DOHH2 (cell line): ENCODE data around the gene COTL1.

Experiments
- H3F3A ChIP-seq: fragments of 200-600 bp; sonication (generic), shearing (Covaris generic); 2 replicates; pipeline ENCODE4 v1.6.0; 2016; ENCODE audit warnings: antibody characterized with exemption, mild to moderate bottlenecking; ENCODE audit not compliant: control insufficient read depth, insufficient read depth
- H3K27ac ChIP-seq: fragments of 200-600 bp; sonication (generic); 2 replicates; pipeline ENCODE4 v1.5.1; 2014; ENCODE audit warnings: low read depth, mild to moderate bottlenecking, low read length, moderate library complexity
- H3K27me3 ChIP-seq: fragments of 200-600 bp; sonication (generic); 2 replicates; pipeline ENCODE4 v1.6.1; 2014; ENCODE audit warnings: mild to moderate bottlenecking, low read length, mixed read lengths; ENCODE audit not compliant: control insufficient read depth
- H3K36me3 ChIP-seq: fragments of 200-600 bp; sonication (generic); 2 replicates; pipeline ENCODE4 v1.6.1; 2014; ENCODE audit warnings: mild to moderate bottlenecking, low read length, moderate library complexity, mixed read lengths; ENCODE audit not compliant: control insufficient read depth
- H3K4me1 ChIP-seq: fragments of 200-600 bp; sonication (generic); 2 replicates; pipeline ENCODE4 v1.6.1; 2014; ENCODE audit warnings: mild to moderate bottlenecking, low read length, mixed read lengths; ENCODE audit not compliant: control insufficient read depth
- H3K4me2 ChIP-seq: fragments of 200-600 bp; sonication (generic); 2 replicates; pipeline ENCODE4 v1.6.0; 2014; ENCODE audit warnings: mild to moderate bottlenecking, low read length, moderate library complexity
- H3K4me3 ChIP-seq: fragments of 200-600 bp; sonication (generic); 2 replicates; pipeline ENCODE4 v1.5.1; 2014; ENCODE audit warnings: mild to moderate bottlenecking, low read length, mixed read lengths
- H3K79me2 ChIP-seq: fragments of 200-600 bp; sonication (generic); 2 replicates; pipeline ENCODE4 v1.6.1; 2014; ENCODE audit warnings: mild to moderate bottlenecking, low read length, mixed read lengths; ENCODE audit not compliant: control insufficient read depth
- H3K9me2 ChIP-seq: fragments of 200-600 bp; sonication (generic); replicated peaks from 2 replicates; pipeline ENCODE4 v1.6.1; 2014; ENCODE audit warnings: mild to moderate bottlenecking, low read length, mixed read lengths; ENCODE audit not compliant: control insufficient read depth
- H3K9me3 ChIP-seq: fragments of 200-600 bp; sonication (generic); 2 replicates; pipeline ENCODE4 v1.6.1; 2014; ENCODE audit warnings: antibody characterized with exemption, low read length, mixed read lengths; ENCODE audit not compliant: control insufficient read depth, insufficient read depth
- H4K20me1 ChIP-seq: fragments of 200-600 bp; sonication (generic); 2 replicates; pipeline ENCODE4 v1.6.0; 2014; ENCODE audit warnings: low read depth, mild to moderate bottlenecking, antibody characterized with exemption, low read length, moderate library complexity; ENCODE audit not compliant: control insufficient read depth, insufficient read depth
- CTCF ChIP-seq: fragments of 200-600 bp; sonication (generic); IDR thresholded peaks from one replicate; pipeline ENCODE4 v1.5.1; 2014; ENCODE audit warnings: antibody characterized with exemption, mild to moderate bottlenecking, low read depth, low read length; ENCODE audit not compliant: poor library complexity, severe bottlenecking
- EZH2phosphoT487 ChIP-seq: fragments of 200-600 bp; sonication (generic); IDR thresholded peaks from 2 replicates; pipeline ENCODE4 v1.6.1; 2017; ENCODE audit warnings: borderline replicate concordance, mild to moderate bottlenecking, antibody characterized with exemption, low read length, moderate library complexity, mixed read lengths

Gene COTL1

GRCh38 chr16:84538222-84538840 is 79.5 kb downstream of the COTL1 start:
- no peak overlapping the region for H3K4me2 ChIP-seq
- TF ChIP-seq EZH2phosphoT487 (no peak), CTCF (no peak)
- no peak overlapping the region for H3K4me3 ChIP-seq
- H3K9me2 ChIP-seq = no peaks in the 10 kb centered on the region
- no peaks in the 10 kb centered on the region for H3F3A ChIP-seq
- H3K27me3 ChIP-seq = peaks cover 8% of the 10 kb centered on the region; the same call in 1 of the 2 replicates
- H3K79me2 ChIP-seq = no peaks in the 10 kb centered on the region
- no peak overlapping the region for H3K27ac ChIP-seq
- H4K20me1 ChIP-seq = no peaks in the 10 kb centered on the region
- no peaks in the 10 kb centered on the region for H3K4me1 ChIP-seq
- H3K36me3 ChIP-seq = no peaks in the 10 kb centered on the region
- H3K9me3 ChIP-seq = no peaks in the 10 kb centered on the region

DNA sequence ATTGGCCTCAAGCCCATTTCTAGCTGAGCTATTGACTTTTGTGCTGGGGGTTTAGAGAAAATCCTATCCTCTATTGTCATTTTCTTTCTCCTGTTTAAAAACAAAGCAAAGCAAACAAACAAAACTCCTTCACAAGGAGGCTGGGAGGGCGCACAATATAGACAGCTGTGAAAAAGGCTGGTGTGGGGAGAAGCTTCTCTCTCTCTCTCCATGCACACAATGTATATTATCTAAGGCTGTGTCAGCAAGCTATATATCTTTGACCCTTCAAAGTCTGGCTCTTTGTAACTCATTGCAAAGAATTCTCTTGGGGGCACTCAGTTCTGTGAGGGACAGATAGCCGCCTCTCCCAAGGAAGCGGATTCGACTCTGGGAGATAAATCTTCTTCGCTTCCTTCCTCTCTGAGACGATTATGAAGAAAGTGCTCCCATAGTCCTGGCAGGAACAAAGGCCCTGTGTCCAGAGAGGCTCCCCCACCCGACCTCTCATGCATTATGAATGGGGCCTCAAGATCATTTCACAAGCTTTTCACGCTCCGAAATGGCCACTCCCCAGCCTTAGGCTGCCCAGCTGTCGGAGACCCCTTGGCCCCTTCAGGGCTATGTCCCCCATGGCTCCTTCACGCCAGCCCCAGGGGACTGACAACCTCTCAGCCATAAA is 80.3 kb downstream of the COTL1 start:
- Histone ChIP-seq H3K4me3 (no peak overlapping the region), H3K4me1 (no peaks in the 10 kb centered on the region), H3K4me2 (no peak overlapping the region), H3K36me3 (no peaks in the 10 kb centered on the region), H3K79me2 (no peaks in the 10 kb centered on the region), H3F3A (no peaks in the 10 kb centered on the region), H3K9me3 (no peaks in the 10 kb centered on the region), H3K27me3 (peaks cover 10% of the 10 kb centered on the region), H3K9me2 (no peaks in the 10 kb centered on the region), H3K27ac (no peak overlapping the region), H4K20me1 (no peaks in the 10 kb centered on the region)
- TF ChIP-seq EZH2phosphoT487 = no peak
- TF ChIP-seq CTCF = no peak

- no peak overlapping the region for H3K4me3 ChIP-seq
- peaks cover 17% of the 10 kb centered on the region for H3K27me3 ChIP-seq
- H3K36me3 ChIP-seq = no peaks in the 10 kb centered on the region
- no peak overlapping the region for H3K27ac ChIP-seq
- no peak overlapping the region for H3K4me2 ChIP-seq
- H4K20me1 ChIP-seq = no peaks in the 10 kb centered on the region
- no peaks in the 10 kb centered on the region for H3K9me3 ChIP-seq
- no peaks in the 10 kb centered on the region; the same call in 1 of the 2 replicates for H3K4me1 ChIP-seq
- no peak for TF ChIP-seq CTCF
- TF ChIP-seq EZH2phosphoT487 = no peak
- H3K79me2 ChIP-seq = no peaks in the 10 kb centered on the region
- no peaks in the 10 kb centered on the region for H3F3A ChIP-seq
- H3K9me2 ChIP-seq = no peaks in the 10 kb centered on the region
Observed at GRCh38 chr16:84535851-84536250, 82.0 kb downstream of the COTL1 start.
